SKM-1 treated with dmso at 0.1 percent for 144 hours (cell line): ENCODE measurements around the gene FOXI1.

Source experiments
- DNase-seq: peaks from one replicate; lab custom pipeline; 2025; ENCODE audit not compliant: unreplicated experiment; lab: John Stamatoyannopoulos, UW

The FOXI1 gene

DNA sequence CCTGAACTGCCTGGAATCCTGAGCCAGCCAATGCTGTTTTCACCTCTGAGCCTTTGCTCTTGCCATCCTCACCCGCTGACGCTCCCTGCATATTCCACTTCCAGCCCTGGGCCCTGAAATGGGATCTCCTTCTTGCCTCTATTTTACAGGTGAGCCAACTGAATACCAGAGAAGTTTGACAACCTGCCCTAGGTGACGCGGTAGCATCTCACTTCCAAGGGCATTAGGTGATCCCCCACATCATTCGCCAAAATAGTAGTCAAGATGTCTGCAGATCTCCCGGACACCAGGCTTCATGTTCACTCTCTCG, 43.5 kb downstream of the FOXI1 start:
- DNase-seq = no peak

DNA sequence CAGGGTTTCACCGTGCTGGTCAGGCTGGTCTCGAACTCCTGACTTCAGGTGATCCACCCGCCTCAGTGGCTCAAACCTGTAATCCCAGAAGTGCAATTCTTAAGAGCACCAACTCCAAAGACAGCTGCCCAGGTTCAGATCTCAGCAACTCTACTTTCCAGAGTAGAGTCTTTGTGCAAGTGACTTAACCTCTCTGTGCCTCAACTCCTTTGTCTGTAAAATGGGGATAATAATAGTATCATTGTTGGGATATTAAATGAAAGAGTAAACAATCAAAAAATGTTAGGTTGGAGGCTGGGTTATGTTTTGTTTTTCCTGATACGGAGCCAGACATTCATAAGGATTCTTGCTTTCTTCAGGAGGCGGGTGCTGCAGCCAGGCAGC, 45.0 kb downstream of the FOXI1 start:
- no peak for DNase-seq

DNA sequence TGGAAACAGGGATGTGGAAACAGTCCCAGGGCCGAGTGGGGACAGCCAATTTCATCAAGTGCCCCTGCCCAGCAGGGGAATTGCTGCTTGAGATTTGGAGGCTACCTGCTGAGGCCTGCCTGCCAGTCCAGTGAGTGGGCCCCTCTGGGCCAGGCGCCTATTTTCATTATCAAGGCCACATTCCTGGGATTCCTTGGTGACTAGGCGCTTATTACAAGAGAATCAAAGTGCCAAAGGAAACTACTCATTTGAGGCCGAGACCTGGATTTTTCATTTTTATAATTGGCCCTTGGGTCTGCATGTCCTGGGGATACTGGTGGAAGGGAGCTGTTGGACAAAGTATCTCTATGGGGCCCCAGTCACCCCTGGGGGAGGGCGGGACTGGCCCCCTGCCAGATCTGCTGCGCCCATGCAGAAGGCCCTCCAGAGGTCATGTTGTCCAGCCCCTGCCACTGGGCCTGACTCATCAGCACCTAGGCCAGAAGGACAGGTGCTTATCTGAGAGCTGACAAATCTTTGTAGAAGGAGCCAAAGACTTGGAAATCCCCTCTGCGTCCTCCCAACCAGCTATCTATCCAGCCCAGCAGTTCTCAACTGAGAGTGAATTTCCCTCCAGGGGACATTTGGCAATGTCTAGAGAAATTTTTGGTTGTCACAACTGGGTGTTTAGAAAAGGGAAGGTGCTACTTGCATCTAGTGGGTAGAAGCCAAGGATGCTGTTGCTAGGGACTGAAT, 45.6 kb downstream of the FOXI1 start:
- DNase-seq = no peak

DNA sequence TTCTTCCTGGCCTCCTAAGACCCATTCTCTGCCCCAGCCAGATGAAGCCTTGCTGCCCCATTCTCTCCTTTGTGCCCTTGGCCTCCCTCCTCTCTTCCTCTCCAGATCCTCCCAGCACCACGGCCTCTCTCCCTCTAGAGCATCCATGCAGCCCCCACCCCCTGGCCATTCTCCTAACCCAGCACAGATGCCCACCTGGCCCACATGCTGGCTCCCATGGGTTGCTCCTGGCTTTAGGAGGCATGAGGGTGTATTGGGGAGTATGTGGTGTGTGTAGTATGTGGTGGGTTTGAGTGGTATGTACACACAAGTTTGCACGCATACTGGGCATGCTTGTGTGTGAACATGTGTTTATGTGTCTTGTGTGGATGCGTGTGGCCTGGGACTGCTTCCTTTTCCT, 47.1 kb downstream of the FOXI1 start:
- no peak for DNase-seq

DNA sequence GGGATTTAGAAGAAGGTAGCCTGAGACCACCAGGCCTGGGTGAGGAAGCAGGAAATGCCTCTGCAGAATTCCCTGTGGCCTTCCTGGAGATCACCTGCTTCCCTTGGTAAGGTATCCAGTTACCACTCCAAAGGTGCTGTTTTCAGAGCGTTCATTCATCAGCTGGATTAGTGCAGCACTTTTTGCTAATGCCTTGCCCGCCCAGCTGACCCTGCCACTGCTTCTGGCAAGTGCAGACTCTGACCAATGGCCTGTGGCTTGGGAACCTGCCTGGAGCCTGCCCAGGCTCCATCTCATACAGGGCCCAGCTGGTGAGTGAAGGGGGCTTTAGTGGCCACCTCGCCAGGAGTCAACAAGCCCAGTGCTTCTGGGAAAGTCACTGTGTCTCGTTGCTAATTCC, 48.6 kb downstream of the FOXI1 start:
- no peak for DNase-seq

DNA sequence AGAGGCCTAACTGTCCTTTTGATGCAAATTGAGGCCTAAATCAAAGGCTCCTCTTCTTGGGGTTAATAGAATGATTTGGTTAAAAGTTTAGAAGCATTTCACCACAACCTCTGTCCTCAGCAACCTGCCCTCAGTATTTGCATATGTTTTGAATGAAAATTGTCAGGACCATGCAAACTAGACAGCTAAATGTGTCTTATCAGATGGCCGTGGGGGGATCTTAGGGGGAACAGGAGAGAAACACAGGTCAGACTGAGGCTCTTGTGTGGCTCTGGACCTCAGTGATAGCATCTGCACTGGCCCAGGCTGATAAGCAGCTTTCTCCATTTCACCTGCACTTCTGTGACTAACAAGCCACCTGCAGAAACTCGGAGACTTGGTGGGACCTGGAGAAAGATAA, 49.0 kb downstream of the FOXI1 start:
- DNase-seq = no peak

DNA sequence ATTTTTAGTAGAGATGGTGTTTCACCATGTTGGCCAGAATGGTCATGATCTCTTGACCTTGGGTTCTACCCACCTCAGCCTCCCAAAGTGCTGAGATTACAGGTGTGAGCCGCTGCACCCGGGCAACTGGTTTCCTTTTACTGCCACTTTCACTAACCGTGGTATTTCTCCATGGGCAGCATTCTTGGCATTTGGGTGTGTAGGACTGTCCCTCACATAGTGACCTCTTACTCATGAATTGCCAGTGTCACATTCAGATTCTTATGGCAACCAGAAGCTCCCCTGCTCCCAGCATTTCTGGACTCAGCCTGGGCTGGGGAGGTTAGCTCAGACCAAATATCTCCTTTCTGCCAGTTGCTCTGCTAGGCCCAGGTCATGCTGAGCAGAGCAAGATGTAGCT, 50.1 kb downstream of the FOXI1 start:
- DNase-seq = no peak

DNA sequence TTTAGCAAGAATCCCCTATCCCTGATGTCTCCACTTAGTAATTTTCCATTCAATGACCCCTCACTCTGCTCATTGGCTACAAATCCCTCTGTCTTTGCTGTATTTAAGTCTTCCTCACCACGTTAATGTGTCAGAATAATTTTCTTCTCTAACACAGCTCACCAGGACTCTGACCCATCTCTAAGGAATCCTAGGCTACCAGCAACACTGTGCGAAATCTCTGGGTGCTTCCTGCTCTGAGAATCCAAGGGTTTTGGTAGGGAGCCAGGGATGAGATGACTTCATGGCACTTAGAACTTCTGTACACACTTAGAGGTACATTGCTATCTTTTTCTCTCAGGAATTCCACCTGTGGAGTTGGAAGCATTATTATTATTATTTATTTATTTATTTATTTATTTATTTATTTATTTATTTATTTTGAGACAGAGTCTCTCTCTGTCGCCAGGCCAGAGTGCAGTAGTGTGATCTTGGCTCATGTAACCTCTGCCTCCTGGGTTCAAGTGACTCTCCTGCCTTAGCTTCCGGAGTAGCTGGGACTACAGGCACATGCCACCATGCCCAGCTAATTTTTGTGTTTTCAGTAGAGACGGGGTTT, 53.5 kb downstream of the FOXI1 start:
- no peak for DNase-seq
